ENCODE results near the gene SPRY1.

Gene SPRY1

GRCh38 chr4:123409334-123409733, 12.7 kb downstream of the SPRY1 start:
- no peak for DNase-seq (ENCODE audit: low read depth in 2 of 2)

GRCh38 chr4:123411514-123411913, 14.9 kb downstream of the SPRY1 start:
- no peak for DNase-seq (ENCODE audit: low read depth in 2 of 2)

- no peak for DNase-seq (ENCODE audit: low read depth in 2 of 2)
Observed at GRCh38 chr4:123412091-123412505, 15.5 kb downstream of the SPRY1 start.

- no peak for DNase-seq (ENCODE audit: low read depth in 2 of 2)
Observed at GRCh38 chr4:123412700-123413512, 16.3 kb downstream of the SPRY1 start.

- no peak for DNase-seq (ENCODE audit: low read depth in 2 of 2)
Observed at GRCh38 chr4:123415576-123415975, 19.0 kb downstream of the SPRY1 start.

- DNase-seq (ENCODE audit: low read depth in 2 of 2): peak in 1 of 2 donors; percentile 18
Observed at GRCh38 chr4:123415977-123416376, 19.4 kb downstream of the SPRY1 start.

- DNase-seq (ENCODE audit: low read depth in 2 of 2): no peak
Observed at GRCh38 chr4:123417813-123418212, 21.2 kb downstream of the SPRY1 start.

- DNase-seq (ENCODE audit: low read depth in 2 of 2): no peak
Observed at GRCh38 chr4:123418351-123418931, 21.8 kb downstream of the SPRY1 start.

- DNase-seq (ENCODE audit: low read depth in 2 of 2): no peak
Observed at GRCh38 chr4:123419885-123420755, 23.5 kb downstream of the SPRY1 start.

- no peak for DNase-seq (ENCODE audit: low read depth in 2 of 2)
Observed at GRCh38 chr4:123421227-123421936, 24.8 kb downstream of the SPRY1 start.

- DNase-seq (ENCODE audit: low read depth in 2 of 2): no peak
Observed at GRCh38 chr4:123421937-123422781, 25.6 kb downstream of the SPRY1 start.

GRCh38 chr4:123423819-123424218, 27.2 kb downstream of the SPRY1 start:
- DNase-seq (ENCODE audit: low read depth in 2 of 2): no peak

- no peak for DNase-seq (ENCODE audit: low read depth in 2 of 2)
Observed at GRCh38 chr4:123427951-123428350, 31.4 kb downstream of the SPRY1 start.

GRCh38 chr4:123430031-123430430, 33.4 kb downstream of the SPRY1 start:
- DNase-seq (ENCODE audit: low read depth in 2 of 2): no peak

- DNase-seq (ENCODE audit: low read depth in 2 of 2): no peak
Observed at GRCh38 chr4:123430501-123430900, 33.9 kb downstream of the SPRY1 start.

- DNase-seq (ENCODE audit: low read depth in 2 of 2): no peak
Observed at GRCh38 chr4:123433573-123433972, 37.0 kb downstream of the SPRY1 start.

- no peak for DNase-seq (ENCODE audit: low read depth in 2 of 2)
Observed at GRCh38 chr4:123433976-123434375, 37.4 kb downstream of the SPRY1 start.

- DNase-seq (ENCODE audit: low read depth in 2 of 2): no peak
Observed at GRCh38 chr4:123435246-123436113, 38.9 kb downstream of the SPRY1 start.

GRCh38 chr4:123438031-123438430, 41.4 kb downstream of the SPRY1 start:
- no peak for DNase-seq (ENCODE audit: low read depth in 2 of 2)
